KMS-11 (cell line): ENCODE measurements around the gene LPP.

Experiments used
- H2AFZ ChIP-seq: fragments of 200-600 bp; sonication (generic); 2 replicates; pipeline ENCODE4 v1.6.1; 2016; ENCODE audit warnings: antibody characterized with exemption, mixed run types, low read depth
- H3K27ac ChIP-seq: fragments of 200-600 bp; sonication (generic); 2 replicates; pipeline ENCODE4 v1.6.1; 2016; ENCODE audit warnings: mild to moderate bottlenecking, mixed run types
- H3K27me3 ChIP-seq: fragments of 200-600 bp; sonication (generic); 2 replicates; pipeline ENCODE4 v1.6.1; 2017; ENCODE audit warnings: mild to moderate bottlenecking, low read depth, mixed run types, moderate library complexity; ENCODE audit not compliant: insufficient read depth
- H3K36me3 ChIP-seq: fragments of 200-600 bp; sonication (generic); 2 replicates; pipeline ENCODE4 v1.6.1; 2017; ENCODE audit warnings: mild to moderate bottlenecking, mixed run types; ENCODE audit not compliant: insufficient read depth
- H3K4me1 ChIP-seq: fragments of 200-600 bp; sonication (generic); 2 replicates; pipeline ENCODE4 v1.6.1; 2016; ENCODE audit warnings: mild to moderate bottlenecking, low read depth, mixed run types; ENCODE audit not compliant: poor library complexity, severe bottlenecking
- H3K4me2 ChIP-seq: fragments of 200-600 bp; sonication (generic); 2 replicates; pipeline ENCODE4 v1.7.0; 2016; ENCODE audit warnings: mild to moderate bottlenecking, mixed run types
- H3K4me3 ChIP-seq: fragments of 200-600 bp; sonication (generic); IDR thresholded peaks from 2 replicates; pipeline ENCODE4 v1.6.1; 2017; ENCODE audit warnings: low read depth, low read length, mixed read lengths; ENCODE audit not compliant: insufficient read depth
- H3K79me2 ChIP-seq: fragments of 200-600 bp; sonication (generic); 2 replicates; pipeline ENCODE4 v1.6.1; 2016; ENCODE audit warnings: low read depth, mixed run types; ENCODE audit not compliant: insufficient read depth
- H3K9ac ChIP-seq: fragments of 200-600 bp; sonication (generic); 2 replicates; pipeline ENCODE4 v1.6.1; 2016; ENCODE audit warnings: mild to moderate bottlenecking, mixed run types
- H4K20me1 ChIP-seq: fragments of 200-600 bp; sonication (generic); 2 replicates; pipeline ENCODE4 v1.6.1; 2016; ENCODE audit warnings: mild to moderate bottlenecking, mixed run types; ENCODE audit not compliant: insufficient read depth
- TF ChIP-seq, protein P1 (sequence below): fragments of 200-600 bp; sonication (generic); conservative IDR thresholded peaks from 2 replicates; pipeline ENCODE4 v1.6.1; 2017; ENCODE audit warnings: low read depth, mild to moderate bottlenecking, antibody characterized with exemption, low read length, moderate library complexity, mixed read lengths

Gene LPP

DNA sequence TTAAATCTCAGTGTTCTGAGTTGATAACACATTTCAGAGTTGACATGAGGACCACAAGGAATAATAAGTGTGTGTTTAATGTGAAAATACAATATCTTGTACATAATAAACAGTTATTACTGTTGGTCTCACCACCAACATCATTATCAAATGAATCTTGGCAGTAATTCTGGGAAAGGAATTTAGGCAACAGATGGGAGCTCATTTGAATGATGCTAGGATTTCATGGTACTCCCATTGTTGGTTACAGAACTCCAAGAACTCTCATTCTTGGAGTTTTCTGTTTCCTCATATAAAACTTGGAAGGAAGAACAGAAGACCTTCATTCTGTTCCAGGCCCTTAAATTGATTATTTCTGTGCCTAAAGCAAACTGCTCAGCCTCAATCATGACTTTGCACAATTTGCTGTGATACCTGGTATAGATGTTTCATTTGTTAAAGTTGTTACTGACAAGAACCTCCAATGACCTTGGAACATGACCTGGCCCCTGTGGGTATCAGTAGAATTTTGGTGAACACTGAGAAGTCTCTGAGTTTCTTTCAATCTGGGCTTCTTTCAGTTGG is 385.8 kb downstream of the LPP start:
- no peaks in the 10 kb centered on the region for H3K36me3 ChIP-seq
- H3K79me2 ChIP-seq, result no peaks in the 10 kb centered on the region
- H3K4me3 ChIP-seq, result no peak overlapping the region
- no peaks in the 10 kb centered on the region for H3K4me1 ChIP-seq
- H3K27me3 ChIP-seq, result no peaks in the 10 kb centered on the region
- H3K4me2 ChIP-seq, result no peak overlapping the region
- H4K20me1 ChIP-seq, result no peaks in the 10 kb centered on the region
- no peak overlapping the region for H2AFZ ChIP-seq
- H3K9ac ChIP-seq, result no peak overlapping the region
- H3K27ac ChIP-seq, result no peak overlapping the region
- TF ChIP-seq, protein P1, sequence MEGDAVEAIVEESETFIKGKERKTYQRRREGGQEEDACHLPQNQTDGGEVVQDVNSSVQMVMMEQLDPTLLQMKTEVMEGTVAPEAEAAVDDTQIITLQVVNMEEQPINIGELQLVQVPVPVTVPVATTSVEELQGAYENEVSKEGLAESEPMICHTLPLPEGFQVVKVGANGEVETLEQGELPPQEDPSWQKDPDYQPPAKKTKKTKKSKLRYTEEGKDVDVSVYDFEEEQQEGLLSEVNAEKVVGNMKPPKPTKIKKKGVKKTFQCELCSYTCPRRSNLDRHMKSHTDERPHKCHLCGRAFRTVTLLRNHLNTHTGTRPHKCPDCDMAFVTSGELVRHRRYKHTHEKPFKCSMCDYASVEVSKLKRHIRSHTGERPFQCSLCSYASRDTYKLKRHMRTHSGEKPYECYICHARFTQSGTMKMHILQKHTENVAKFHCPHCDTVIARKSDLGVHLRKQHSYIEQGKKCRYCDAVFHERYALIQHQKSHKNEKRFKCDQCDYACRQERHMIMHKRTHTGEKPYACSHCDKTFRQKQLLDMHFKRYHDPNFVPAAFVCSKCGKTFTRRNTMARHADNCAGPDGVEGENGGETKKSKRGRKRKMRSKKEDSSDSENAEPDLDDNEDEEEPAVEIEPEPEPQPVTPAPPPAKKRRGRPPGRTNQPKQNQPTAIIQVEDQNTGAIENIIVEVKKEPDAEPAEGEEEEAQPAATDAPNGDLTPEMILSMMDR, result no peak

DNA sequence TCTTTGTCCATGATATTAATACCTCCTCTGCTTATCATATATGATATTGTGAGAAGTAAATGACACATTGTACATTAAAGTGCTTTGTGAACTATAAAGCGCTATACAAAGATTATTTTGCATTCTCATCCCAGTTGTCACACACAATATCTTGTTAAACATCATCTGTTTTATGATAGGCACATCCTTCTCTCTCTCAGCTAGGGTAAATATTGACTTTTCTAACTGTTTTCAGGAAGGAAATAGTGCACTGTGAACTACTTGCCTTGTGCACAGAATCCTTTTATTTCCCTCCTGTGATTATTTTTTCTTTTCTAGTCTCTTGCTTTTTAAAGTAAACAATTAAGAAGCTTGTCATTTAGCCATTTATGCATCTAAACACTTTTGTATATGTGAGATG is 388.2 kb downstream of the LPP start:
- TF ChIP-seq, protein P1, result no peak
- no peaks in the 10 kb centered on the region for H3K36me3 ChIP-seq
- H3K27me3 ChIP-seq, result no peaks in the 10 kb centered on the region
- no peak overlapping the region for H3K4me3 ChIP-seq
- no peaks in the 10 kb centered on the region for H4K20me1 ChIP-seq
- H3K9ac ChIP-seq, result no peak overlapping the region
- no peaks in the 10 kb centered on the region for H3K4me1 ChIP-seq
- H3K4me2 ChIP-seq, result no peak overlapping the region
- no peaks in the 10 kb centered on the region for H3K79me2 ChIP-seq
- no peak overlapping the region for H3K27ac ChIP-seq
- H2AFZ ChIP-seq, result no peak overlapping the region

DNA sequence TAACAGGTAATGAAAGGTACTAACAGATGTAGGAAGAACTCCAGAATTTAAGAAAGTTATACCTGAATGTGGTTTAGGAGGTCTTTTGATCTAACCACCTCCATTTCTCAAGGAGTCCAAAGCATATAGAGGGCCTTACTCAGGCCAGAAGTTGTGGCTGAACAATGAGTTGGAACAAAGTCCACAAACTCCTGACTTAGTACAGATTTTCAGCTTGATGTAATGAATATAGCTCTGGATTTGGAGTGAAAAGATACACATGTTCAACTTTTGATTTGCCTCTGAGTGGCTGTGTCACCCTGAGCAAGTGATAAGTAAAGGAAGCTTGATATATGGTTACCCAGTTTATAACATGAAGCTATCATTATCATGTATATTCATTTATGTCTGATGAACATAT is 390.1 kb downstream of the LPP start:
- TF ChIP-seq, protein P1, result no peak
- H3K4me2 ChIP-seq, result no peak overlapping the region
- no peaks in the 10 kb centered on the region for H3K4me1 ChIP-seq

DNA sequence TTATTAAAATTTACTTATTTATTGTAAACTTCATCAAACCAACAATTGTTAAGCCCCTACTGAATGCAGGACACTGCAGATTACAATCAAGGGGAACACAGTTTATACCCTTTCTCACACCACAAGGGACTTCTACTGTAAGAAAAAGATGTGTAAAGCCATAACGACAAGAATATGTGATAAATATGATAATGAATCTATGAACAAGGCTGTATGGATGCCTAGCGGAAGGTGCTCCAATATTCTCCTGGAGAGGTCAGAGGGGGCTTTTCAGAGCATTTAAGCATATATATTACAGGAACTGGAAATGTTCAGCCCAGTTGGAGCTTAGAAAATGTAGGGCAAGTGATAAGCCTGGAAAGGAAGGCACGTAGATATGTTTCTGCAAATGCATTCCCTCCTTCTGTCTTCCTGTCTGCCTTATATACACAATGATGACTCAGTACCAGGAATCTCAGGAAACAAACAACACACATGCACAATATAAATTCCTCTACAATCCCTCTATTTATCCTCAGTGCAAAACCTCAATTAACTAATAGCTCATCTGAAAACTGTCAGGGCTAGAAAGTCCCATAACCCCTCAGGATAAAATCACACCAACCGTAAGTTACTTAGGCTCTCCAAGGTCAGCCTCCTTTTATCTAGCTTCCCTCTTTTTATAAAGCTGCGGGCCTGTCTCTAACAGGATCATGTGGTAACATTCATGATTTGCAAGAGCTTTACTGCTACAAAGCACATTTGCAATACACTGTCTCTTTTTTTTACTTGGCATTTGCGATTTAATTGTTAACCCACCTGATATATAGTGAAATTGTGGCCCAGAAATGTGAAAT is 393.1 kb downstream of the LPP start:
- H3K9ac ChIP-seq, result no peak overlapping the region
- no peak overlapping the region for H3K4me2 ChIP-seq

More for the DNA sequence above, 390.1 kb downstream of the LPP start:
- no peak overlapping the region for H2AFZ ChIP-seq
- no peaks in the 10 kb centered on the region for H3K79me2 ChIP-seq
- no peak overlapping the region for H3K4me3 ChIP-seq
- H4K20me1 ChIP-seq, result no peaks in the 10 kb centered on the region
- H3K9ac ChIP-seq, result no peak overlapping the region
- no peak overlapping the region for H3K27ac ChIP-seq
- no peaks in the 10 kb centered on the region for H3K27me3 ChIP-seq
- H3K36me3 ChIP-seq, result no peaks in the 10 kb centered on the region

More for the DNA sequence above, 393.1 kb downstream of the LPP start:
- no peak overlapping the region for H2AFZ ChIP-seq
- no peaks in the 10 kb centered on the region for H3K36me3 ChIP-seq
- no peaks in the 10 kb centered on the region for H3K79me2 ChIP-seq
- H4K20me1 ChIP-seq, result no peaks in the 10 kb centered on the region
- H3K4me3 ChIP-seq, result no peak overlapping the region
- no peaks in the 10 kb centered on the region for H3K27me3 ChIP-seq
- TF ChIP-seq, protein P1, result no peak
- no peak overlapping the region for H3K27ac ChIP-seq
- H3K4me1 ChIP-seq, result no peaks in the 10 kb centered on the region
